ENCODE data around the gene APOBEC3C.
A peak's percentile ranks its signal among the peaks of the same experiment; 100 is the strongest.
"Not testable (repeated sequence)": the region's sequence is repeated elsewhere in the genome, so short reads cannot be mapped to it uniquely, and the experiment has no call there.

APOBEC3C gene

GRCh38 chr22:39063904-39064303 lies 49.8 kb downstream of the APOBEC3C start:
- POLR2A ChIA-PET; CTCF ChIA-PET; H3K36me3 ChIP-seq (ENCODE audit: control insufficient read depth in 4 of 4, insufficient read depth in 4 of 4, low read length in 3 of 4); H3K27ac ChIP-seq (ENCODE audit: insufficient read depth in 1 of 2, low read depth in 1 of 2, low read length in 2 of 2, poor library complexity in 1 of 2, severe bottlenecking in 2 of 2); H3K9me3 ChIP-seq (ENCODE audit: control extremely low read depth in 1 of 5, control insufficient read depth in 4 of 5, insufficient read depth in 2 of 5, low read depth in 1 of 5, low read length in 4 of 5); DNase-seq; H3K27me3 ChIP-seq (replicated peaks in 2 of 5; ENCODE audit: control insufficient read depth in 4 of 5, insufficient read depth in 5 of 5, low read length in 4 of 5); H3K4me3 ChIP-seq (ENCODE audit: control insufficient read depth in 1 of 7, extremely low read depth in 1 of 7, insufficient read depth in 4 of 7, low read depth in 2 of 7, low read length in 6 of 7): not testable (repeated sequence)
- 82% methylated on average over 8 of the region's 8 CpGs for WGBS (ENCODE audit: insufficient coverage)
- H3K4me1 ChIP-seq (ENCODE audit: control extremely low read depth in 1 of 4, control insufficient read depth in 4 of 4, insufficient read depth in 4 of 4, low read length in 3 of 4) = peaks cover 0 to 18% (median 8%) of the 10 kb centered on the region in 4 experiments

- H3K4me1 ChIP-seq (ENCODE audit: control extremely low read depth in 1 of 4, control insufficient read depth in 4 of 4, insufficient read depth in 4 of 4, low read length in 3 of 4); H3K27me3 ChIP-seq (replicated peaks in 2 of 5; ENCODE audit: control insufficient read depth in 4 of 5, insufficient read depth in 5 of 5, low read length in 4 of 5); CTCF ChIA-PET; H3K4me3 ChIP-seq (ENCODE audit: control insufficient read depth in 1 of 7, extremely low read depth in 1 of 7, insufficient read depth in 4 of 7, low read depth in 2 of 7, low read length in 6 of 7); POLR2A ChIA-PET; H3K36me3 ChIP-seq (ENCODE audit: control insufficient read depth in 4 of 4, insufficient read depth in 4 of 4, low read length in 3 of 4); DNase-seq; H3K9me3 ChIP-seq (ENCODE audit: control extremely low read depth in 1 of 5, control insufficient read depth in 4 of 5, insufficient read depth in 2 of 5, low read depth in 1 of 5, low read length in 4 of 5): not testable (repeated sequence)
- WGBS (ENCODE audit: insufficient coverage) = 95% methylated on average over 6 of the region's 9 CpGs
- peak overlapping the region in 1 of 2 experiments; percentile 25 for H3K27ac ChIP-seq (ENCODE audit: insufficient read depth in 1 of 2, low read depth in 1 of 2, low read length in 2 of 2, poor library complexity in 1 of 2, severe bottlenecking in 2 of 2)
Measured at GRCh38 chr22:39066442-39067276, 52.6 kb downstream of the APOBEC3C start.

DNA sequence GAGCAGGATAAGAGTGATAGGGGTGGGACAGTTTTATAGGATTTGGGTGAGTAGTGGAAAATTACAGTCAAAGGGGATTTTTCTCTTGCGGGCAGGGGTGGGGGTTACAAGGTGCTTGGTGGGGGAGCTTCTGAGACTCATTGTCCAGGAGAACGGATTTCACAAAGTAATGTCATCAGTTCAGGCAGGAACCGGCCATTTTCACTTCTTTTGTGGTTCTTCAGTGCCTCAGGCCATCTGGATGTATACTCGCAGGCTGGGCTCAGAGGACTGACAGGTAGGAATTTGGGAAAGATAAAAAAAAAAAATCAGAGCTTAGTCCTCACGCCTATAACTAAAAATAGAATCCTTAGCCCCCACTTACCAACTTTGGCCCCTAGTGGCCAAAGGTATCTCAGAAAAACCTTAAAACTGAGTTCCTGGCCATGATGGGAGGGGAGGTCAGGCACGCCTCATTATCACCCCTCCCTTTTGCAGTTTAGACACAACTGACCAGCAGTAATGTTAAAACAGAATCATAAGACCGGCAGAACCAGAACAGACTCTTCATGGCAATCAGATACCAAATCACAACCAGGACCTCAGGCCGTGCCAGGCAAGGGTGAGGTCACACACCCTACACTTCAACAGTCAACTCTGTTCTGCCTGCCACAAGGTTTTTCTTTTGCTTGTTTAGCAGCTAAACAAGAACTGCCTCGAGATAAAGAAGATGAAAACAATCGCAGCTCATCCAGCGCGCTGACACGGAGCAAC lies 54.2 kb downstream of the APOBEC3C start:
- H3K4me1 ChIP-seq (ENCODE audit: control extremely low read depth in 1 of 4, control insufficient read depth in 4 of 4, insufficient read depth in 4 of 4, low read length in 3 of 4) = peaks cover 0 to 7% (median 3%) of the 10 kb centered on the region in 4 experiments
- H3K27me3 ChIP-seq (replicated peaks in 2 of 5; ENCODE audit: control insufficient read depth in 4 of 5, insufficient read depth in 5 of 5, low read length in 4 of 5) = no peaks in the 10 kb centered on the region
- 95% methylated on average over 10 of the region's 13 CpGs for WGBS (ENCODE audit: insufficient coverage)
- ChIA-PET POLR2A (interaction anchor here (0.6 kb wide), 1 partner anchor 25 kb away, joined by 5 read pairs; no protein-coding TSS in a partner anchor), CTCF (no interaction called here)
- no peak overlapping the region for H3K27ac ChIP-seq (ENCODE audit: insufficient read depth in 1 of 2, low read depth in 1 of 2, low read length in 2 of 2, poor library complexity in 1 of 2, severe bottlenecking in 2 of 2)
- DNase-seq = no peak
- no peak overlapping the region for H3K4me3 ChIP-seq (ENCODE audit: control insufficient read depth in 1 of 7, extremely low read depth in 1 of 7, insufficient read depth in 4 of 7, low read depth in 2 of 7, low read length in 6 of 7)
- no peaks in the 10 kb centered on the region for H3K36me3 ChIP-seq (ENCODE audit: control insufficient read depth in 4 of 4, insufficient read depth in 4 of 4, low read length in 3 of 4)
- no peaks in the 10 kb centered on the region for H3K9me3 ChIP-seq (ENCODE audit: control extremely low read depth in 1 of 5, control insufficient read depth in 4 of 5, insufficient read depth in 2 of 5, low read depth in 1 of 5, low read length in 4 of 5)
